OCI-LY7 (cell line): ENCODE data around the gene COL13A1. TPM values are rescaled to one million over a fixed set of nuclear protein-coding genes. Genes with fewer than 3 reads are reported as not detected.

Source experiments
- BruUV-seq: library from RNA; stranded (reverse); fragments of 400-500 nt; replicated peaks from 2 replicates; lab custom pipeline; 2021; lab: Mats Ljungman, UMichigan
- CTCF ChIA-PET: fragments of 300-600 bp; sonication (Branson Sonifier 250); formaldehyde crosslinking; loops from one replicate; lab custom pipeline; 2022; ENCODE audit warnings: antibody characterized with exemption; ENCODE audit not compliant: unreplicated experiment; lab: Charles Lee
- POLR2A ChIA-PET: fragments of 300-600 bp; sonication (Branson Sonifier 250); formaldehyde crosslinking; loops from one replicate; lab custom pipeline; 2022; ENCODE audit warnings: antibody characterized with exemption; lab: Charles Lee
- DNase-seq: peaks from one replicate; pipeline ENCODE4 v3.0.0-alpha.2; 2015; ENCODE audit warnings: low spot score
- H2AFZ ChIP-seq: fragments of 200-600 bp; sonication (generic), shearing (Covaris generic); 2 replicates; pipeline ENCODE4 v1.6.1; 2014; ENCODE audit warnings: mild to moderate bottlenecking, antibody characterized with exemption, low read length, moderate library complexity
- H3K27ac ChIP-seq: fragments of 200-600 bp; sonication (generic); 2 replicates; pipeline ENCODE4 v1.5.1; 2014; ENCODE audit warnings: mixed run types, low read depth, mild to moderate bottlenecking, moderate library complexity, low read length, inconsistent platforms; ENCODE audit not compliant: poor library complexity, severe bottlenecking
- H3K36me3 ChIP-seq: fragments of 200-600 bp; sonication (generic); 2 replicates; pipeline ENCODE4 v1.6.1; 2014; ENCODE audit warnings: mild to moderate bottlenecking, antibody characterized with exemption, low read length, moderate library complexity, mixed read lengths; ENCODE audit not compliant: insufficient read depth
- H3K4me1 ChIP-seq: fragments of 200-600 bp; sonication (generic); 2 replicates; pipeline ENCODE4 v1.5.1; 2014; ENCODE audit warnings: mild to moderate bottlenecking, low read length; ENCODE audit not compliant: insufficient read depth, poor library complexity, severe bottlenecking
- H3K4me2 ChIP-seq: fragments of 200-600 bp; sonication (generic); 2 replicates; pipeline ENCODE4 v1.6.1; 2014; ENCODE audit warnings: mild to moderate bottlenecking, low read length
- H3K4me3 ChIP-seq: fragments of 200-600 bp; sonication (generic); 2 replicates; pipeline ENCODE4 v1.5.1; 2014; ENCODE audit warnings: mild to moderate bottlenecking, low read depth, low read length; ENCODE audit not compliant: poor library complexity, severe bottlenecking
- H3K79me2 ChIP-seq: fragments of 200-600 bp; sonication (generic); 2 replicates; pipeline ENCODE4 v1.6.1; 2016; ENCODE audit warnings: low read depth, mild to moderate bottlenecking, low read length, moderate library complexity, mixed read lengths; ENCODE audit not compliant: insufficient read depth
- H3K9me2 ChIP-seq: fragments of 200-600 bp; sonication (generic); 2 replicates; pipeline ENCODE4 v1.6.1; 2016; ENCODE audit warnings: mild to moderate bottlenecking, low read length, mixed read lengths; ENCODE audit not compliant: insufficient read depth
- H3K9me3 ChIP-seq: fragments of 200-600 bp; sonication (generic); 2 replicates; pipeline ENCODE4 v1.6.1; 2014; ENCODE audit warnings: mild to moderate bottlenecking, mixed run types, low read length, mixed read lengths
- H4K20me1 ChIP-seq: fragments of 200-600 bp; sonication (generic); 2 replicates; pipeline ENCODE4 v1.6.1; 2014; ENCODE audit warnings: mild to moderate bottlenecking, antibody characterized with exemption, low read length, moderate library complexity, mixed read lengths; ENCODE audit not compliant: insufficient read depth
- CTCF ChIP-seq: fragments of 200-600 bp; sonication (generic); conservative IDR thresholded peaks from 2 replicates; pipeline ENCODE4 v1.5.1; 2014; ENCODE audit warnings: mild to moderate bottlenecking, antibody characterized with exemption, low read length, moderate library complexity, mixed read lengths
- EZH2phosphoT487 ChIP-seq: fragments of 200-600 bp; sonication (generic); IDR thresholded peaks from 2 replicates; pipeline ENCODE4 v1.6.1; 2018; ENCODE audit warnings: low read depth, borderline replicate concordance, mild to moderate bottlenecking, mixed run types, antibody characterized with exemption, low read length, moderate library complexity, mixed read lengths
- intact Hi-C: fragments of 100-400 bp; cut with micrococcal nuclease; formaldehyde crosslinking; loops from one replicate; pipeline ENCODE4 v1.10.0; 2022; ENCODE audit not compliant: unreplicated experiment
- total RNA-seq, 2 experiments: library from RNA; depleted of rRNA in 1 of 2; stranded (reverse); fragments of >200 nt in 1 of 2; shearing (Covaris generic) in 1 of 2; gene quantifications; 2 replicates each; pipeline ENCODE4 v1.2.3, GENCODE V29; 2014 to 2022

Gene COL13A1
- total RNA-seq, 2 experiments from 2014 or later = 0.06 TPM; not detected in 1

GRCh38 chr10:69807122-69807521 is 5.4 kb downstream of the COL13A1 start:
- TF ChIP-seq EZH2phosphoT487 = no peak
- TF ChIP-seq CTCF = no peak
- no peaks in the 10 kb centered on the region for H3K9me2 ChIP-seq
- H4K20me1 ChIP-seq = no peaks in the 10 kb centered on the region
- no peaks in the 10 kb centered on the region for H3K79me2 ChIP-seq
- no peak overlapping the region for H3K27ac ChIP-seq
- H2AFZ ChIP-seq = no peak overlapping the region
- CTCF ChIA-PET = no interaction called here
- H3K9me3 ChIP-seq = no peaks in the 10 kb centered on the region
- intact Hi-C loops = no loop called here
- H3K36me3 ChIP-seq = no peaks in the 10 kb centered on the region
- POLR2A ChIA-PET = no interaction called here
- H3K4me2 ChIP-seq = no peak overlapping the region
- no peak for DNase-seq
- no peaks in the 10 kb centered on the region for H3K4me1 ChIP-seq
- H3K4me3 ChIP-seq = no peak overlapping the region
- no TSS peak for BruUV-seq

- POLR2A ChIA-PET = interaction anchor here (0.7 kb wide), 1 partner anchor 36 kb away, joined by 3 read pairs; no protein-coding TSS in a partner anchor
- no peaks in the 10 kb centered on the region for H3K4me1 ChIP-seq
- H3K9me2 ChIP-seq = no peaks in the 10 kb centered on the region
- no peaks in the 10 kb centered on the region for H3K79me2 ChIP-seq
- no peaks in the 10 kb centered on the region for H3K9me3 ChIP-seq
- no TSS peak for BruUV-seq
- no peaks in the 10 kb centered on the region for H3K36me3 ChIP-seq
- H2AFZ ChIP-seq = no peak overlapping the region
- no peaks in the 10 kb centered on the region for H4K20me1 ChIP-seq
- intact Hi-C loops = no loop called here
- CTCF ChIA-PET = no interaction called here
- DNase-seq = no peak
- H3K27ac ChIP-seq = no peak overlapping the region
- no peak overlapping the region for H3K4me3 ChIP-seq
- no peak overlapping the region for H3K4me2 ChIP-seq
- TF ChIP-seq EZH2phosphoT487 (no peak), CTCF (no peak)
Observed at GRCh38 chr10:69807696-69808095, 6.0 kb downstream of the COL13A1 start.

- no peak for DNase-seq
- Histone ChIP-seq H3K9me3 (no peaks in the 10 kb centered on the region), H2AFZ (no peak overlapping the region), H3K79me2 (no peaks in the 10 kb centered on the region), H3K27ac (no peak overlapping the region), H3K9me2 (no peaks in the 10 kb centered on the region), H4K20me1 (no peaks in the 10 kb centered on the region), H3K36me3 (no peaks in the 10 kb centered on the region), H3K4me3 (no peak overlapping the region), H3K4me2 (no peak overlapping the region), H3K4me1 (no peaks in the 10 kb centered on the region)
- TF ChIP-seq CTCF = no peak
- TF ChIP-seq EZH2phosphoT487 = no peak
- BruUV-seq = no TSS peak
- ChIA-PET CTCF (no interaction called here), POLR2A (interaction anchor here (0.5 kb wide), 1 partner anchor 985 kb away, joined by 3 read pairs; no protein-coding TSS in a partner anchor)
- intact Hi-C loops = no loop called here
Observed at GRCh38 chr10:69809318-69809717, 7.6 kb downstream of the COL13A1 start.
